HTERT RPE-1 (cell line): ENCODE results near the gene KHDC4.
"Not testable (repeated sequence)": the region's sequence is repeated elsewhere in the genome, so short reads cannot be mapped to it uniquely, and the experiment has no call there.

Experiments
- in situ Hi-C: fragments of 300-500 bp; cut with MboI; formaldehyde crosslinking; loops from 4 replicates; pipeline ENCODE4 v1.14.3; 2020; ENCODE audit warnings: low sequenced_read_pairs

KHDC4 gene

GRCh38 chr1:155942578-155943141, 8.4 kb upstream of the KHDC4 start:
- in situ Hi-C loops = no loop called here

GRCh38 chr1:155941845-155942531, 7.8 kb upstream of the KHDC4 start:
- in situ Hi-C loops = no loop called here

GRCh38 chr1:155940993-155941844, 7.0 kb upstream of the KHDC4 start, which contains the start of gene RXFP4:
Gene RXFP4, plus strand, starts transcription at chr1:155941638. Its CDS starts 72 bp downstream, at chr1:155941710.
- in situ Hi-C loops = no loop called here

GRCh38 chr1:155940482-155940992, 6.3 kb upstream of the KHDC4 start:
- in situ Hi-C loops = no loop called here

GRCh38 chr1:155938220-155938627, 4.0 kb upstream of the KHDC4 start:
- in situ Hi-C loops = no loop called here

- in situ Hi-C loops = no loop called here
Observed at GRCh38 chr1:155934936-155935590, 850 bp upstream of the KHDC4 start.

GRCh38 chr1:155933591-155934096, 569 bp downstream of the KHDC4 start:
- in situ Hi-C loops = no loop called here

GRCh38 chr1:155932487-155932886, 1.7 kb downstream of the KHDC4 start:
- in situ Hi-C loops = no loop called here

- in situ Hi-C loops = no loop called here
Observed at GRCh38 chr1:155932081-155932480, 2.1 kb downstream of the KHDC4 start.

GRCh38 chr1:155931332-155932038, 2.7 kb downstream of the KHDC4 start:
- in situ Hi-C loops = no loop called here

- in situ Hi-C loops = not testable (repeated sequence)
Observed at GRCh38 chr1:155930725-155931124, 3.5 kb downstream of the KHDC4 start.

GRCh38 chr1:155929057-155929456, 5.2 kb downstream of the KHDC4 start:
- in situ Hi-C loops = no loop called here

GRCh38 chr1:155925506-155925905, 8.7 kb downstream of the KHDC4 start:
- in situ Hi-C loops = no loop called here

GRCh38 chr1:155920717-155921116, 13.5 kb downstream of the KHDC4 start:
- in situ Hi-C loops = no loop called here

GRCh38 chr1:155919801-155920200, 14.4 kb downstream of the KHDC4 start:
- in situ Hi-C loops = no loop called here

GRCh38 chr1:155918660-155919059, 15.6 kb downstream of the KHDC4 start:
- in situ Hi-C loops = no loop called here

- in situ Hi-C loops = no loop called here
Observed at GRCh38 chr1:155913969-155914757, 20.1 kb downstream of the KHDC4 start.

GRCh38 chr1:155912056-155912536, 22.1 kb downstream of the KHDC4 start:
- in situ Hi-C loops = no loop called here
